CD4-positive, alpha-beta T cell treated with Interleukin-1 beta for 1 hour (primary cell): ENCODE data around the gene GRK5.
A peak's percentile ranks its signal among the peaks of the same experiment; 100 is the strongest.

ENCODE experiments used
- DNase-seq, 2 donors: peaks; one replicate each; pipeline ENCODE4 v3.0.0-alpha.2; 2020 to 2022

Gene GRK5

DNA sequence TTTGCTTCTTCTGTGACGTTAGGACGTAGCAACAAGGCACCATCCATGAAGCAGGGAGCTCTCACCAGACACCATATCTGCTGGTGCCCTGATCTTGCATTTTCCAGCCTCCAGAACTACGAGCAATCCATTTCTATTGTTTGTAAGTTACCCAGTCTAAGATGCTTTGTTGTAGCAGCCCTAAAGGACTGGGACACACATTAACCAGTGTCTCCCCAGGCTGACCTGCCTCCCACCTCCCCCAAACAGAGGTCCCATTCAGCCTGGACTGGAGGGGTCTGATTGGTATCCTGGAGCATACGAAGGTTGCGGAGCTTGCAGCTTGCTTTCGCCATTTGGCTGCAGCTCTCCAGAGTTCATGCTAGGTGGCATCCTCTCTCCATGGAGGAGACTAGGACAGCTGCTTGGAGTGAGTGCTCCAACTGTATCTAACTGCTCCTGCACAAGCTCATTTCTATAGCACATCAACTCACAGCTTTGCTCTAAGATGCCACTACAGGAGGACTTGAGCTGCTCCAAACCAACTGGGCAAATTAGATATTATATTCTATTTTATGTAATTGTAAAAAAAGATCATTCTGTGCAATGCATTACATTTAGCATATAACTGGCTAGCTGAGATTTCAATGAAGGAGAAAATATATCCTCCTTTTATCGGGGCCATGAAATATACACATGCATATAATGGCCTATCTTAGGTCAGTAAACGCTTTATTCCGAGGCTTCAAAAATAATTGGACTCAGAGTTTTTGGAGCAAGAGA, 8.0 kb upstream of the GRK5 start:
- peak; percentile 57 to 58 for DNase-seq

DNA sequence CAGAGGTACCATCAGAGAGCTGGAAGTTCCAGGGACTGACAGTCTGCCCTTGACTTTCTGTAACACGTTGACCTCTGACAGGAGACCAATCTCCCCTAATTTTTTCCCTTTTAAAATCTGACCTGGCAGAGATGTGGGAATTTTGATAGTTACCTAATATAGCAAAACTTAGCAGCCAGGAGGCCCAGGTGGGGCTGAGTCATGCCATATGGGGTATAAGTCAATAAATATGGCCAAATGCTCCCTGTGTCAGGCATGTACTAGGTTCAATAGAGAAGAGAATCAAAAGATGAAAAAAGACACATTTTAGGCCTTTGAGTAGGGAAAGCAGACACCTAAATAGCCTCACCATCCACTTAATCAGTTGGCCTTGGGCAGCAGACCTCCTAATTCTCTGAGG, 6.1 kb upstream of the GRK5 start:
- no peak for DNase-seq

DNA sequence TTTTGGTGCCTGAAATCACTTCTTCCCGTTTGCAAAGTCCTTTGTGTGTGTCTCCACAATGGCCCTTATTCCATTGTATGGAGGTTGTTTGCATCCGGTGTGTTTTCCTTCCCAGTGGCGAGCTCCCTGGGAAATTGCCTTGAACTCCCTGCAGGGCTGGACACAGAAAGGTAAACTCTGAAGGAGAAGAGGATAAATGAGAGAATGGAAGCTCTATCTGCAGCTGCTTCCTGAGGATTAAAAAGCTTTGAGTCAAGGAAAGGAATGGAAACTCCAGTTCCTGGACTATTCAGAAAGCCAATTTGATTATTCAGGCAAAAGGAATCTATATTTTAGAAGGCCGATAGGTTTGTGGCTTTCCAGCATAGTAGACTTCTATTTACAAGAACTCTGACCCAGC, 4.4 kb upstream of the GRK5 start:
- DNase-seq = no peak

DNA sequence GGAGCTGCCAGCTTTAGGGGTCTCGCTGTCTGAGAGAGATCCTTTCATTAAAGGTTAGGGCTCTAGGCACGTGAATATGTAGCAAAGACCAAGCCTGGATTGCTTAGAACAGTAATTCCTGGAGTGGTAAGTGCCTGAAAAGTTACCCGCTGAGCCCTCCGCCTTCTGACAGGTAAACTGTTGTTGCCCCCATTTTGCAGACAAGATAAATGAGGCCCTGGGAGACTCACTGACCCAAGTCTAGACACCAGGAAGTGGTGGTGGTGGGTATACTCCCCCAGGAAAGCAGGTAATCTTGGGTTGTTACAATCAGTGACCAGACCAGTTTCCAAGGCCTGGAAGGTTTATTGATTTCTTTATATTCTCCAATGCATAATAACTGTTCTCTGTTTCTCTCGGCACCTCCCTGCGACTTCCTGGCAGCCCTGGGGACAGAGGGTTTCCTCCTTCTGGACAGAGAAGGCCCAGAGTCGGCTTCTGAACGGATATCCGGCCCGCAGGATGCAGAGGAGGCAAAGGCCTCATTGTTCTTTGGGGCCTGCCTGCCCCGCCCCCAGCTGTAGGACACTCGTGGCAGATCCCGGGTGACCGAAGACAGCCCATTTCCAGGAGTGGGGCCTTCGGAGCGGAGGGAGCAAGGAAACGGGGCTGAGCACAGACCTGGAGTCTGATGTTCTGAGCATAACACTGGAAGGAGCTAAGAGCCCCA, 1.3 kb upstream of the GRK5 start:
- peak; percentile 35 to 40 for DNase-seq

DNA sequence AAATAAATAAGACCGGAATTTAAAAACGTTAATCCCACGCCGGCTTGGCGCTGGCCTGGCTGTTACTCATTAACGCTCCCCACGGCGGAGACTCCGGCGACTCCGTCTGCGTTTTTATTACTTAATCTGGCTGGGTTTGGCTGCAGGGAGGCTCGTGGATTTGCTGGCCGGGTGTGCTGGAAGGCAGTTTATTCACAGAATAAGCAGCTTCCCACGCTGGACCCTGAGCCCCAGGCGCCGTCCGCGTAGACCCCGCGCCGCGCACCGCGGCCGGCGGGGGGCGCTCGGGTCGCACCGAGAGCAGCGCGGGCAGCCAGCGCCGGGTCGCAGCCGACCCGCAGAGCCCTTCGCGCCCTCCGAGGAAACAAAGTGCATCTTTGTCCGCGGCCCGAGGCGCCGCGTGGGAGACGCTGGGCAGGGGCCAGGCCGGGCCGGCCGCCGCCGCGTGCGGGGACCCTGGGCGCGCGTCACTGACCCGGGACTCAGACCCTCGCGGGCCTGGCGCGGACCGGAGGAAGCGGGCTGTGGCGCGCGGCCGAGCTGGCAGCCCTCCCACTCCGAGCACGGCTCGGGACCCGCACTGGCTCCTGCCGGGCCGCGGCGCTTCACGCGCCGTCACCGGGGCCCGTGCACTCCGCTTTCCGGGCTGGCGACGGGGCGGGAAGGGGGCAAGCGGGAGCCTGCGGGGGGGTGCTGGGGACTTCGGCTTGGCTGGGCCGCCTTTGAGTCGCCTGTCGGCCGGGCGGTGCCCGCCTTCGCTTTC, 587 bp upstream of the GRK5 start:
- DNase-seq = peak; percentile 74 to 76

DNA sequence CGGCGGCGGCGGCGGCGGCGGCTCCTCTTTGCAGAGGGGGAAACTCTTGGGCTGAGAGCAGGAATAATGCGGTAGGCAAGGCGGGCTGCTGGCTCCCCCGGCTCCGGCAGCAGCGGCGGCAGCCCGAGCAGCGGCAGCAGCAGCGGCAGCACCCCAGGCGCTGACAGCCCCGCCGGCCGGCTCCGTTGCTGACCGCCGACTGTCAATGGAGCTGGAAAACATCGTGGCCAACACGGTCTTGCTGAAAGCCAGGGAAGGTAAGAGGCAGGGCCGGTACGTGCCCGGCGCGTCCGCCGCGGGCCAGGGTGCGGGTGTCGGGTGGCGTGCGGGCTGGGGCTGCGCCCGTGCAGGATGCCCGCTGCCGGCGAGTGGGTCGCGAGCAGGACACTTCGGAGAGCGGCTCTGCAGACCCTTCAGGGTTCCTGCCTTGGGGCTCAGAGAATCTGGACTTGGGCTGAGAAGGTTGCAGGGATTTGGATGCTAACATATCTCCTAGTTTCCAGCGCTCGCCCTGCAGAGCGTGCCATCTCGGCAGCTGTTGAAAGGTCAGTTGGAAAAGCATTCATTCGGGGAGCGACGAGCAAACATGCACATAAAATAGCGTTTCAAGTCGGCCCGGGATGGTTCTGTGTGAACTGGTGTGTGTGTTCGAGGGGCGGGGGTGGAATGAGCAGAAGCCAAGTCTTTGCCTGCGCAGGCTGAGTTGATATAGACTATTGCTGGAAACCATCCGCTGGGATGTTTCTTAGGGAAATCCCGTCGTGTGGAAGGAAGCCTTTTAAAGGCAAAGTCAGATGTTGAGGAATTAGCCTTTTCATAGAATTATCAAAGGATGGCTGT, 562 bp downstream of the GRK5 start:
- DNase-seq = peak; percentile 13 to 34

DNA sequence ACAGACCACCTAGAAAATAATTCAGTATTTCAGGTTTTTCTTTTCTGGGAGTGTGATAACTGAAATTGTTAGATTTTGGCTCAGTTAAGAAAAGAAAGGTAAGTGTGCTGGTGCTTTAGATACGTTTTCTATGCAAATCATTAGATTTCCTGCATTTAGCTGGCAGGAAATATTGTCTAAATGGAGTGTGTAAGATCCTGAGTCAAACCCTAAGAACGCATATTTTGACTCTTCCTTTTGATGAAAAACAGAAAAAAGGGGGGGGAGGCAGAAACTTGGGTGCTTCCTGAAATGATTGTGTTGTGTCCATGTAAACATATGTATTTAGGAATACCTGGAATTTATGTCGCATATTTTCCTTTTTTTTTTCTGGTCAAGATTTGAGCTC, 1.2 kb downstream of the GRK5 start:
- DNase-seq = peak in 1 of 2 donors; percentile 13

DNA sequence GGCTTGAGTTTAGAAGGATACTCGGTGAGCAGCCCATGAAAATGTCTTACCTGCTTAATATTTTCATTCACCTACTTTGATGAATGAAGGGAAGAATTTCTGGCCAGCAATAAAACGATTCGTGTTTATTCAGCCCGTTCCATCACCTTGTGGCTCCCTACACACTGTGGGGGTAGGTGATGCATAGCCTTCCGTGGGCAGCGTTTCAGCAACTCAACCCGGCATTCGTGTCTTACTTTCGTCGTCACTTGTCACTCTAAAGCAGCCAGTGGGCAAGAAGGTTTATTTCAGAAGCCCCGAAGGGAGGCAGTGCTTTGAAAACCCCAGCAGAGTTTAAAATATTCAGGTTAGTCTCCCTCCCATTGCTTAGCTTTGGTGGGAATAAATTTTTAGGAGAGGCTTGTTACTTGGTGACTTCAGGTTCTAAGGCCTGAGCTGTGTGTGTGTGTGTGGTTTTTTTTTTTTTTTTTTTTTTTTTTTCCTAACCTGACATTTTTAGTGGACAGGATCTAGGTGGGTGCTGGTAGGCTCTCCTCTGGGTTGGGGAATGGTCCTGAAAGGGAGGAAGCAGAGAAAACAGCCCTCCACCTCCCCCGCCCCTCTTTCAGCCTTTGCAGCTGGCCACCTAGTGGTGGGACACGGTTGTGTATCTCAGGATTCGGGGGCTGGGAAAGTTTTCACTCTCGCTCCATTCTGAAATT, 1.8 kb downstream of the GRK5 start:
- peak; percentile 51 to 55 for DNase-seq

DNA sequence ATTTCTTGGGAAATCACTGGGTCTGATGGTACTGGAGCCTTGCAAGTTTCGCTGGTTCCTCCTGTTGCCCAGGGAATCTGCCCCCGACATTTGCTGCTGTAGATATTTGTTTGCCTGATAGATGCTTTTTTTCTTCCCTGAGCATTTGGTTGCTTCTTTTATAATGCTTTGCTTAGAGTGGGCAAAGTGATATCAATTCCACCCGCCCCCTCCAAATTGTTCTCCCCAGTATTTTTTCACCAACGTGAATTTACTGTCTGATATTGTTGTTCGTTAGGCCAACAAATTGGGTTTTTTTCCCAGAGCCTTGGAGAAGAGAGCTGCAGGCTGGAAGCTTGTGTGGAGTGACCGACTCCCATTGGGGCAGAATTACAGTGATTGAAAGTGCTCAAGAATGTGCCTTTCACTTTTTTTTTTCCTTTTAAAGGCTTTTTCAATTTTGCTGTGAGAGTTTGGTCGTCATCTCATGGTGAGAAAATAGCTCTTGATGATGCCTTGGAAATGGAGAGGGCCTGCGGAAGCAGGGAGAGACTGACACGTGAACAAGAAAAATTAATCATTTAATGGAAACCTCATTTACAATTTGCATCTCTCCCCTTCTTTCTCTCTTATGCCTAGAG, 2.5 kb downstream of the GRK5 start:
- DNase-seq = no peak

DNA sequence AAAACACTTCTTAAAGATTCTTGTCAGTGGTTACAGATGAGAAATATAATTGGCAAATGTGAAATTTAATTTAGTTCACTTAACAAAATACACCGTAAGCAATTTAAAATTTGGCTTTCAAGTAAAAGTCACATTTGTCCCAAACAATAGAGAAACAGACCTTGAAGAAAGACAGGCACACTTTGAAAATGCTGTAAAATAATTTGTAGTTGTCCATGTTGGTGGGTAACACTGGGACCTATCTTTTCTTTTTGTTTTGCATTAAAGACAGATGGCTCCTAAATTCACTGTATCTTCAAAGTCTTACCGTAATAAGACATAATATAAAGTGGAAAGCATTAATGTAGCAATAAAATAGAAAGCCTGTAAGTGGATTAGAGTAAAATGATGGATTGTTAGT, 3.3 kb downstream of the GRK5 start:
- no peak for DNase-seq

DNA sequence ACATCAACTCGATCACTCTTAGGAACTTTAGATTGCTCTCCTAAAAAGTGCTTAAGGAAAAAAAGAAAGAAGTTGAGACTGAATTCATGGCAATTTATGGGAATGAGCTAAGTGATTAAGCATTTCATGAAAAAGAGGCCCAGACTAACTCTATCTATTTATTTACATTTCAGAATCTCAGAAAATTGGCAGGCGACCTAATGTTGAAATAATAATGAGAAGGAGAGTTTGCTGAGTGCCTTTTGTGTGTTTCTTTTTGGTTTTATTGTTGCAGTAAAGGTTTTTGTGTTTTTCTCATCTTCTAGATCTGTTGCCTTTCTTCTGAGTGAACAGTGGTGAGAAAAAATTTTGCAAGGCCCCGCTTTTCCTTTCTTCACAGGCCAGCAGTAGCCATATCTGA, 3.8 kb downstream of the GRK5 start:
- no peak for DNase-seq

DNA sequence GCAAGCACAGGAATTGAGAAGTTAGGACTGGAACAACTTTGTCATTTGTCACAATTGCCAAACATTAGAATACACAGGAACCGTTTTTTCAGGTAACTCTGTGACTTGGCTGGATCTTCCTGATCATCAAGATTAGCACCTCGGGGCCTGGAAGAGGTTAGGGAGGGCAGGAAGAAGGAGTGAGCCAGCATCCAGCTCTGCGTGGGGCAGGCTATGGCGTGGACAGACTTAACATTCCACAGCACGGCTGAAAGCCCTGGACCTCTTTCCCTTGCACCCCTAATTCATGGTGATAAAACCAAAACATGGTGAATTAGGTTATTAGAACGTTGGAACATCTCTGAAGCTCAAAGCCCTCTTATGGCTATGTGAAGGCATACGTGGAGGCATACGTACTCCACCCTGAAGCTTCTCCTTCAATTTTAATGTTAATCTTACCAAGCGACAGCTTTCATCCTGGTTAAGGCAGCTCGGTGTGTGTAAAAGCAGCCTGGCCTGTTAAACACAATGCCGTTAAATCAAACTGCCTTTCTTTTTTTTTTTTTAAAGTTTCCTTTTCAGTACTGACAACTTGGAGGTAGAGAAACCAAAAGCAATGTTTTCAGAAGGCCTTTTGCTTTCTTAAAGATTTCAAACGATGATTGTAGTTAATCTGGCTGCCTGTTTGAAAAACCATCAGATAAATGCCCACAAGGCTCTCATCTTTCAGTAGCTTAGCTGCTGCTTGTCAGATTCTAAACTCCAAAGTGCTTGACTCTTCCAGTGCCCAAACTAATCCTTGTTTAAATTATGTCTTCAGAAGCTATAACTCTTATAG, 4.5 kb downstream of the GRK5 start:
- peak in 1 of 2 donors; percentile 42 for DNase-seq

DNA sequence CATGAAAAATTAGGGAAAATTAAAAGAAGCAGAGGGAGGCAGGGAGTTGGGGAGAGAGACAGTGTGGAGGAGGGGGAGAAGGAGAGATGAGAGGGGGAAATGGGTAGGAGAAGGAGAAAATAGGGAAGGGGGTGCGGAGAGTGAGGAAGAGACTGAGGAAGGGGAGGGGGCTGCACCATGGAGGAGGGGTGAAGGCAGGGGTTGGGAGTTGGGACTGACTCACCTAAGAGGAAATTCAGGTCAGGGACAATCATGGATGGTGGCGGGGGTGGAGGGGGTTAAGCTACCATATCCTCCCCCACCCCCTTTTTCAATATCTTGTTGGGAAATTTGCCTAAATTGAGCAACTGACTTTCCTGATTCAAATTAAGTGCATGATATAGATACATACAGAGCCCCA, 8.0 kb downstream of the GRK5 start:
- DNase-seq = no peak

DNA sequence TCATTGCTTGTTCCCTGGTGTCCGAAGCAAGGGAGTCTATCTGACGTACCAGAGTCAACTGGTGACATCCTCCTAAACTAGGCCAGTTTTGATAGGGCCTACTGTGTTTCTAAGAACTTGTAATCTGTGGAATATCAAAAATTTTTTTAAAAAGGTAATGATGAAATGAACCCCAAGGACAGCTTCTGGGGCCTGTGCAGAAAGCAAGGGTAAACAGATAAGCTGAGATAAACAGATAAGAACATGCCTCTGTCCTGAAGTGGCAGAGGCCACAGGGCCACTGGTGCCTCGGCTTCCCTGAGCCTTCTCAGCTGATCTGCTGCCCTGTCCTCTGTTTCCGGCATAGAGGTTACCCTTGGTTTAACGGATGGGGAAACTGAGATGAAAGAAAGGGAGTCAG, 8.8 kb downstream of the GRK5 start:
- no peak for DNase-seq

DNA sequence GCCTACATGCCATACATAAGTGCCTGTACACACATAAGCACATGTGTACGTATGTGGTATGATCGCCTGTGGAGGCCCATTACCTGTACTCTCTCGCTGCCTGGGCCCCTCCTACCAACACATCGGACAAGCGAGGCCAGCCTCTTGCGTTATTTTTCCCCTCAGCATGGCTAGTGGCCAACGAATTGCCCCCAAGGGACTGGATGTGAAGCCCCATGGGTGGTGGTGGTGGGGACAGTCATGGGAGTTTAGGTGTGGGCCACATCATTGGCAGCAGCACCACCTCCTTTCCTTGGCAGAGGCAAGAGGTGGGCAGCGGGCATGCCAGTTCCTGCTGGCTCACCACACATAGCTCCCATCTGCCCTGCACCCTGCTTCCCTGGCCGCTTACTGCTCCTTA, 10.0 kb downstream of the GRK5 start:
- DNase-seq = no peak

DNA sequence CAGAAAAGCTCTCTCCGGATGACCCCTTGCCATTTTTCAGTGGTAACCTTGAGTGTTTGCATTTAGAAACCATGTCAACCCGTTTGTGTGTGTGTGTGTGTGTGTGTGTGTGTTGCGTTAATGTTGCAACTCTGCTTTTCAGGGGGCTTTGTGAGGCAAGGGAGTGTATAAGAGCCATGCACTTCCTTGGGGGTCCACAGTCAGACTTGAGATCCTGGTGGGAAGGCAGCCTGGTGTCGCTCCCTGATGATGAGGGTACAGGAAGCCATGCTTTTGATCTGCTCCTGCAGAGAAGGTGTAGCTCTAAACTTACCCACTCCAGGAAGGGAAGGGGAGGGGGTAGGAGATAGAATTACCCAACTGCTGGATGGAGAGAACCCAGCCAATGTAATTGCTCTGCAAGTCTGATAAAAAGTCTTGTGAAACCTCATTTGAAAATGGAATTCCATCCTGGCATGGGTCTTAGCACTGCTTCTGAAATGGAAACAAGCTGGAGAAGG, 10.7 kb downstream of the GRK5 start:
- DNase-seq = no peak

DNA sequence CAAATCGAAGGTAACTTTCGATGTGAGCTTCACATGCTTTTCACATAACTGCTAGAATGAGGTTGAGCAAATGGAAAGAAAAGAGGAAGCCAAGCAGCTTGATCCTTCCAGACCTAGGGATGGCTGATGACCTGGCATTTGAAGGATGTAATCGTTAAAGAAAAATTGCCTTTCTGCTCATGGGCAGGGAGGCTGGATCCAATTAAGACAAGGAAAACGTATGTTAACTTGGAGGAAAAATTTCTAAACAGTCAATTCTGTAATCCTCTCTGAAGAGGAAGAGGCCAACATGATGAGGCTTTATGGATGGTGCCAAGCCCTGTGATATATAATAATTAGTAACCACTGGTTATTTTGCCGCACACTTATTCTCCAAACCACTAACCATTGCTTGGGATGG, 12.5 kb downstream of the GRK5 start:
- no peak for DNase-seq

DNA sequence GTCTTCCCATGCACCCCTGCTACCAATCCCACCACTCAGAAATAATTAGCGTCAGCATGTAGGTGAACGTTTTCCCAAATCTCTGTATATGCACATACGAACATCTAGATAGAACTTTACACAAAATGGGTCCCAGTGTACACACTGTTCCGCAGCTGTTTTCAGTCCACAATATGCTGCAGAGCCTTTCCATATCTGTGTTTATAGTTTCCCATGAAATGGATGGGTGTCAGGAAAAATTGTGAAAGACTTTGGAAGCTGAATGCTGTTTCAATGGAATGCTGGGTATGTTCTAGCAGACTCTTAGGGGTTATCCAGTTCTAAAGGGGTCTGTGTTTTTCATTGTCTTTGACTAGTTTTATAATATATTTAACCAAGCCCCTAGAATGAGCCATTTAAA, 13.8 kb downstream of the GRK5 start:
- no peak for DNase-seq

DNA sequence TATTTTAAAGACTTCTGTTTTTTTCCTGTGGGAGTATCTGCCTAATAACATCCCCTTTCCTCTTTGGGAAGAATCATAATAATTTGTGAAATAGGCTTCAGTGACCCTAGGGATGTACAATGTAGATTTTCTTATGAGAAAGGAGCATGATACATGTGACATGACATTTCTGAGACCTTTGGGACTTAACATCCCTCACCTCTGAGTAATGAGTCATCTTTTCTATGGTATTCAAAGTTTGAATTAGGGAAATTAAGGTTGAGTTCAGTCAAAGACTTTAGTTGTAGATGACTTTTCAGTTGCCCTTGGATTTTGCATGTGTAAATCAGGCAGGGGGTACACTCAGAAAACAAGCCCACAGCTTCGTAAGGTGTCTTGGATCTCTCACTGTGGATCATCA, 14.3 kb downstream of the GRK5 start:
- no peak for DNase-seq

DNA sequence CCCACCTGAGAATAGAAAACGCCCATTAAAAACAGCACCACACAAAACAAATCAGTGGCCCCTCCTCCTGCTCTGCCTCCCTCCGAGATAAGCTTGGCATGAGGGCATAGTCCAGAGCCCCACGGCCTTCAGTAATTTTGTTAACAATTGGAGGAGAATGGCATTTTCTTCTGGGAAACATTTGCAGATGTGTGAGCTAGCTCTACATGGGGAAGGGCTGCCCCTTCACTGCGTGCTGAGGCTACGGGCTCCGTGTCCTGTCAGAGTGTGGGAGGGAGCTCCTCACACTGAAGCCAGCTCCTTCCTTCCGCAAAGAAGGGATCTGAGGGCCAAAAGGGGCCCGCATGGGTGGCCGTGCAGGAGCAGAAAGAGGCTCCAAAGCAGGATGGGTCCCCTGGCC, 15.2 kb downstream of the GRK5 start:
- DNase-seq = no peak

DNA sequence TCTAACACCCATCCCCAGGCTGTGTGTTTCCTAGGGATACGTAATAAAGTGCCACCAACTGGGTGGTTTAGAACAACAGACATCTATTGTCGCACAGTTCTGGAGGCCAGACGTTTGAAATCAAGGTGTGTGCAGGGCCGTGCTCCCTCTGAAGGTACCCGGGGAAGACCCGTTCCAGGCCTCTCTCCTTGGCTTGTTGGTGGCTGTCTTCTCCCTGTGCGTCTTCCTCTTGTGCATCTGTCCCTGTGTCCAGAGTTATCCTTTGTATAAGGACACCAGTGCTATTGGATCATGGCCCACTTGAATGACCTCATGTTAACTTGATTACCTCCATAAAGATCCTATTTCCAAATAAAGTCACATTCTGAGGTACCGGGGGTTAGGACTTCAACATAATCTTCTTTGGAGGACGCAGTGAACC, 15.6 kb downstream of the GRK5 start:
- no peak for DNase-seq
